HepG2 (cell line): Measurements from ENCODE around the gene NCKAP1. TPM values are rescaled to one million over a fixed set of nuclear protein-coding genes. Genes with fewer than 3 reads are reported as not detected.

ENCODE experiments used
- CCDC6 ChIP-seq: sonication (generic); formaldehyde crosslinking; IDR thresholded peaks from 2 replicates; pipeline ENCODE4 v1.8.1; 2022; ENCODE audit warnings: mild to moderate bottlenecking, missing genetic modification reagents, moderate library complexity
- DBP ChIP-seq: sonication (generic); formaldehyde crosslinking; IDR thresholded peaks from 2 replicates; pipeline ENCODE4 v1.4.0; 2020; ENCODE audit warnings: missing genetic modification reagents; ENCODE audit errors: not compliant biosample characterization
- DNMT1 ChIP-seq: sonication (generic); formaldehyde crosslinking; IDR thresholded peaks from 2 replicates; pipeline ENCODE4 v1.5.1; 2020; ENCODE audit warnings: mild to moderate bottlenecking, missing genetic modification reagents
- DRAP1 ChIP-seq: IDR thresholded peaks from 2 replicates; pipeline ENCODE4 v1.6.1; 2016; ENCODE audit warnings: missing genetic modification reagents, missing compliant biosample characterization
- ELF4 ChIP-seq: sonication (generic); formaldehyde crosslinking; IDR thresholded peaks from 2 replicates; pipeline ENCODE4 v1.5.0; 2020; ENCODE audit warnings: missing genetic modification reagents, mild to moderate bottlenecking, moderate library complexity, borderline replicate concordance
- GABPB1 ChIP-seq: IDR thresholded peaks from 2 replicates; pipeline ENCODE4 v1.6.1; 2016; ENCODE audit warnings: mild to moderate bottlenecking, missing genetic modification reagents, moderate library complexity, missing compliant biosample characterization
- KAT8 ChIP-seq: IDR thresholded peaks from 2 replicates; pipeline ENCODE4 v1.6.1; 2016; ENCODE audit warnings: missing genetic modification reagents, missing compliant biosample characterization
- MTF2 ChIP-seq: sonication (generic); formaldehyde crosslinking; IDR thresholded peaks from 2 replicates; pipeline ENCODE4 v1.5.0; 2020; ENCODE audit warnings: missing genetic modification reagents, borderline replicate concordance
- TEF ChIP-seq: sonication (generic); formaldehyde crosslinking; IDR thresholded peaks from 2 replicates; pipeline ENCODE4 v1.5.0; 2020; ENCODE audit warnings: missing genetic modification reagents
- ZBTB25 ChIP-seq: IDR thresholded peaks from 2 replicates; pipeline ENCODE4 v1.6.1; 2018; ENCODE audit warnings: missing genetic modification reagents
- ZFAT ChIP-seq: sonication (generic); formaldehyde crosslinking; conservative IDR thresholded peaks from 2 replicates; pipeline ENCODE4 v1.8.1; 2023; ENCODE audit warnings: missing genetic modification reagents, inconsistent platforms
- ZNF709 ChIP-seq: sonication (generic); formaldehyde crosslinking; IDR thresholded peaks from 2 replicates; pipeline ENCODE4 v1.5.0; 2020; ENCODE audit warnings: mild to moderate bottlenecking, missing genetic modification reagents
- ZNF710 ChIP-seq: sonication (generic); formaldehyde crosslinking; IDR thresholded peaks from 2 replicates; pipeline ENCODE4 v1.5.0; 2020; ENCODE audit warnings: mild to moderate bottlenecking, missing genetic modification reagents, borderline replicate concordance
- polyA plus RNA-seq, 8 experiments: library from polyadenylated mRNA; depleted of rRNA in 3 of 8; stranded (reverse) in 7 of 8; unstranded in 1 of 8; fragments of >200 nt; fragmentation: Illumina TruSeq in 4 of 8; extraction: Trizol in 4 of 8; gene quantifications; 2 replicates each; pipeline versions ENCODE4 v1.2.1 to v1.2.3, GENCODE V29; 2011 to 2016; ENCODE audit warnings: low read depth in 4 of 8, missing spikeins in 1 of 8, mixed read lengths in 1 of 8; ENCODE audit not compliant: insufficient read depth in 1 of 8
- total RNA-seq, 5 experiments: library from RNA; depleted of rRNA; stranded (reverse); fragments of >200 nt; fragmentation: Illumina TruSeq; extraction: Trizol; gene quantifications; 2 replicates each; pipeline ENCODE4 v1.2.3, GENCODE V29; 2016; ENCODE audit warnings: low read depth in 1 of 5
- TF ChIP-seq, protein P1 (sequence below), 2 experiments: IDR thresholded peaks; 2 replicates each; pipeline ENCODE4 v1.6.1; 2011 to 2012; ENCODE audit warnings: low read length in 2 of 2, borderline replicate concordance in 1 of 2, low read depth in 1 of 2, mild to moderate bottlenecking in 1 of 2, moderate library complexity in 1 of 2
- TF ChIP-seq, protein P2 (sequence below): sonication (generic); IDR thresholded peaks from 2 replicates; pipeline ENCODE4 v1.6.1; 2016; ENCODE audit warnings: low read depth, borderline replicate concordance
- TF ChIP-seq, protein P3 (sequence below): sonication (generic); formaldehyde crosslinking; conservative IDR thresholded peaks from 2 replicates; pipeline ENCODE4 v1.4.0; 2020; ENCODE audit warnings: missing genetic modification reagents

The NCKAP1 gene
- total and polyA plus RNA-seq, 2 of the 13 experiments (the other 11 are each of a cell fraction or from before 2014, with no cell fraction given): 72.1 to 96.3 TPM

DNA sequence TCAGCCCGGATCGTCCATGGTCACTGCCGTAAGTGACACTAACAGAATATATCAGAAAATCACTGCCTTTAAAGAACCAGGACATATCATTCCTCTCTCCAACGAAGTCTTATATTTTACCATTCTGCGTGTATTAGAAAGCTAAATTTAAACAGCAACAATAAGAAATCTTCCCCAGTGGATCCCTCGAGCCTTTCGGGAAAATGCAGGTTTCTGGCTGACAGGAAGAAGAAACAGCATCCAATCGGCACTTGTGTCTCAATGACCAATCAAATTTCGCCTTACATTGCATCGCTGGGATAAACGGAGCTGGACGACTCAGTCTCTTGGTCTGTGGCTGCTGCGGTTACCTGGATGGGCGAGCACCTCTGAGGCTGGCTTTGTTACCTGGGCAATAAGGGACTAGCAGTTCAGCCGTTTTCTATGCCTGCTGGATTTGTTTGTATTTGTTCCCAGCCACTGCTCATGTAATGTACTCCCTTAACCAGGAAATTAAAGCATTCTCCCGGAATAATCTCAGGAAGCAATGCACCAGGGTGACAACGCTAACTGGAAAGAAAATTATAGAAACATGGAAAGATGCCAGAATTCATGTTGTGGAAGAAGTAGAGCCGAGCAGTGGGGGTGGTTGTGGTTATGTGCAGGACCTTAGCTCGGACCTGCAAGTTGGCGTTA lies 40.3 kb upstream of the NCKAP1 start, which contains the start of gene DUSP19 (continued):
- TF ChIP-seq, protein P1, sequence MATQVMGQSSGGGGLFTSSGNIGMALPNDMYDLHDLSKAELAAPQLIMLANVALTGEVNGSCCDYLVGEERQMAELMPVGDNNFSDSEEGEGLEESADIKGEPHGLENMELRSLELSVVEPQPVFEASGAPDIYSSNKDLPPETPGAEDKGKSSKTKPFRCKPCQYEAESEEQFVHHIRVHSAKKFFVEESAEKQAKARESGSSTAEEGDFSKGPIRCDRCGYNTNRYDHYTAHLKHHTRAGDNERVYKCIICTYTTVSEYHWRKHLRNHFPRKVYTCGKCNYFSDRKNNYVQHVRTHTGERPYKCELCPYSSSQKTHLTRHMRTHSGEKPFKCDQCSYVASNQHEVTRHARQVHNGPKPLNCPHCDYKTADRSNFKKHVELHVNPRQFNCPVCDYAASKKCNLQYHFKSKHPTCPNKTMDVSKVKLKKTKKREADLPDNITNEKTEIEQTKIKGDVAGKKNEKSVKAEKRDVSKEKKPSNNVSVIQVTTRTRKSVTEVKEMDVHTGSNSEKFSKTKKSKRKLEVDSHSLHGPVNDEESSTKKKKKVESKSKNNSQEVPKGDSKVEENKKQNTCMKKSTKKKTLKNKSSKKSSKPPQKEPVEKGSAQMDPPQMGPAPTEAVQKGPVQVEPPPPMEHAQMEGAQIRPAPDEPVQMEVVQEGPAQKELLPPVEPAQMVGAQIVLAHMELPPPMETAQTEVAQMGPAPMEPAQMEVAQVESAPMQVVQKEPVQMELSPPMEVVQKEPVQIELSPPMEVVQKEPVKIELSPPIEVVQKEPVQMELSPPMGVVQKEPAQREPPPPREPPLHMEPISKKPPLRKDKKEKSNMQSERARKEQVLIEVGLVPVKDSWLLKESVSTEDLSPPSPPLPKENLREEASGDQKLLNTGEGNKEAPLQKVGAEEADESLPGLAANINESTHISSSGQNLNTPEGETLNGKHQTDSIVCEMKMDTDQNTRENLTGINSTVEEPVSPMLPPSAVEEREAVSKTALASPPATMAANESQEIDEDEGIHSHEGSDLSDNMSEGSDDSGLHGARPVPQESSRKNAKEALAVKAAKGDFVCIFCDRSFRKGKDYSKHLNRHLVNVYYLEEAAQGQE (IDR thresholded peaks at IDR 0.05; ENCODE audit: borderline replicate concordance in 1 of 2, low read depth in 1 of 2, low read length in 2 of 2): peak in 1 of 2 experiments; percentile 58; a peak in 2 of 4 replicates
- TF ChIP-seq ZNF710 (CRISPR knock-in tag) (0 out of 2 replicates have a peak, but pooled peaks have one; percentile 49), KAT8 (CRISPR knock-in tag) (peak; percentile 98), CCDC6 (peak; percentile 77; the same call in 1 of the 2 replicates), ZFAT (no peak), DRAP1 (CRISPR knock-in tag) (peak; percentile 86), ZBTB25 (peak; percentile 53; the same call in 1 of the 2 replicates), MTF2 (peak; percentile 61; the same call in 1 of the 2 replicates), ELF4 (CRISPR knock-in tag) (peak; percentile 79), ZNF709 (CRISPR knock-in tag) (peak; percentile 92), TEF (CRISPR knock-in tag) (peak; percentile 60; the same call in 1 of the 2 replicates), GABPB1 (CRISPR knock-in tag) (peak; percentile 68), DBP (peak; percentile 75), DNMT1 (CRISPR knock-in tag) (no peak)
- TF ChIP-seq, protein P2, sequence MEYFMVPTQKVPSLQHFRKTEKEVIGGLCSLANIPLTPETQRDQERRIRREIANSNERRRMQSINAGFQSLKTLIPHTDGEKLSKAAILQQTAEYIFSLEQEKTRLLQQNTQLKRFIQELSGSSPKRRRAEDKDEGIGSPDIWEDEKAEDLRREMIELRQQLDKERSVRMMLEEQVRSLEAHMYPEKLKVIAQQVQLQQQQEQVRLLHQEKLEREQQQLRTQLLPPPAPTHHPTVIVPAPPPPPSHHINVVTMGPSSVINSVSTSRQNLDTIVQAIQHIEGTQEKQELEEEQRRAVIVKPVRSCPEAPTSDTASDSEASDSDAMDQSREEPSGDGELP: peak; percentile 43; the same call in 1 of the 2 replicates
- TF ChIP-seq, protein P3, sequence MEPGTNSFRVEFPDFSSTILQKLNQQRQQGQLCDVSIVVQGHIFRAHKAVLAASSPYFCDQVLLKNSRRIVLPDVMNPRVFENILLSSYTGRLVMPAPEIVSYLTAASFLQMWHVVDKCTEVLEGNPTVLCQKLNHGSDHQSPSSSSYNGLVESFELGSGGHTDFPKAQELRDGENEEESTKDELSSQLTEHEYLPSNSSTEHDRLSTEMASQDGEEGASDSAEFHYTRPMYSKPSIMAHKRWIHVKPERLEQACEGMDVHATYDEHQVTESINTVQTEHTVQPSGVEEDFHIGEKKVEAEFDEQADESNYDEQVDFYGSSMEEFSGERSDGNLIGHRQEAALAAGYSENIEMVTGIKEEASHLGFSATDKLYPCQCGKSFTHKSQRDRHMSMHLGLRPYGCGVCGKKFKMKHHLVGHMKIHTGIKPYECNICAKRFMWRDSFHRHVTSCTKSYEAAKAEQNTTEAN: 0 out of 2 replicates have a peak, but pooled peaks have one; percentile 13
